Endothelial cell of umbilical vein (primary cell): ENCODE measurements around the gene LCP1. TPM values are rescaled to one million over a fixed set of nuclear protein-coding genes. Genes with fewer than 3 reads are reported as not detected.

Experiments
- BruUV-seq: library from RNA; stranded (reverse); fragments of 400-500 nt; replicated peaks from 2 replicates; lab custom pipeline; 2021; lab: Mats Ljungman, UMichigan
- CTCF ChIA-PET: fragments of 300-600, 350-600 bp; sonication (Branson Sonifier 250); formaldehyde crosslinking; loops from one replicate; lab custom pipeline; 2021; ENCODE audit warnings: antibody characterized with exemption, inconsistent platforms; lab: Charles Lee
- POLR2A ChIA-PET: fragments of 300-600, 350-600 bp; sonication (Branson Sonifier 250); formaldehyde crosslinking; loops from one replicate; lab custom pipeline; 2021; ENCODE audit warnings: antibody characterized with exemption, inconsistent platforms; lab: Charles Lee
- DNase-seq: peaks from one replicate; pipeline ENCODE4 v3.0.0-alpha.2; 2011; ENCODE audit warnings: low read depth, low spot score
- FAIRE-seq: peaks from 2 replicates; lab custom pipeline; 2011; peaks lifted over from hg19 to GRCh38; lab: Jason Lieb, UNC
- H2AFZ ChIP-seq: 2 replicates; pipeline ENCODE4 v1.6.0; 2012; ENCODE audit warnings: low read depth, low read length, control low read depth, inconsistent platforms
- H3K27ac ChIP-seq: 2 replicates; pipeline ENCODE4 v1.5.1; 2011; ENCODE audit warnings: low read depth, mild to moderate bottlenecking, control low read depth, low read length, moderate library complexity; ENCODE audit not compliant: insufficient read depth
- H3K27me3 ChIP-seq, 2 experiments: 2 replicates each; pipeline versions ENCODE4 v1.6.0 to v1.6.1; 2011; ENCODE audit warnings: low read length in 2 of 2, mixed read lengths in 1 of 2; ENCODE audit not compliant: control insufficient read depth in 2 of 2, insufficient read depth in 2 of 2
- H3K36me3 ChIP-seq, 2 experiments: 2 replicates in 1 of 2; 3 replicates in 1 of 2; pipeline ENCODE4 v1.5.1; 2011; ENCODE audit warnings: low read length in 2 of 2, mild to moderate bottlenecking in 1 of 2, moderate library complexity in 1 of 2; ENCODE audit not compliant: control insufficient read depth in 2 of 2, insufficient read depth in 2 of 2; ENCODE audit errors: extremely low read depth in 1 of 2
- H3K4me1 ChIP-seq: 3 replicates; pipeline ENCODE4 v1.5.1; 2011; ENCODE audit warnings: mild to moderate bottlenecking, low read length; ENCODE audit not compliant: control insufficient read depth, insufficient read depth; ENCODE audit errors: extremely low read depth
- H3K4me2 ChIP-seq: 2 replicates; pipeline ENCODE4 v1.6.1; 2011; ENCODE audit warnings: low read length, control low read depth, mixed read lengths; ENCODE audit not compliant: insufficient read depth
- H3K4me3 ChIP-seq, 3 experiments: fragments of 200-600 bp in 1 of 3; sonication (generic), shearing (Covaris generic) in 1 of 3; replicated peaks in 1 of 3; 2 replicates each; pipeline ENCODE4 v1.5.1; 2011 to 2016; ENCODE audit warnings: control low read depth in 3 of 3, low read length in 3 of 3, mild to moderate bottlenecking in 2 of 3, inconsistent platforms in 1 of 3, low read depth in 1 of 3, moderate library complexity in 1 of 3; ENCODE audit not compliant: insufficient read depth in 1 of 3
- H3K79me2 ChIP-seq: 2 replicates; pipeline ENCODE4 v1.6.0; 2012; ENCODE audit warnings: low read length, inconsistent platforms; ENCODE audit not compliant: control insufficient read depth, insufficient read depth
- H3K9ac ChIP-seq: replicated peaks from 2 replicates; pipeline ENCODE3; 2011; ENCODE audit warnings: low read length, control low read depth; ENCODE audit not compliant: insufficient read depth; ENCODE audit errors: extremely low read depth
- H3K9me1 ChIP-seq: replicated peaks from 3 replicates; pipeline ENCODE4 v1.6.0; 2011; ENCODE audit warnings: mild to moderate bottlenecking, low read length; ENCODE audit not compliant: control insufficient read depth, insufficient read depth; ENCODE audit errors: extremely low read depth
- H3K9me3 ChIP-seq: replicated peaks from 2 replicates; pipeline ENCODE4 v1.5.1; 2012; ENCODE audit warnings: low read length, inconsistent platforms; ENCODE audit not compliant: control insufficient read depth, insufficient read depth
- H4K20me1 ChIP-seq: replicated peaks from 2 replicates; pipeline ENCODE3; 2011; ENCODE audit warnings: mild to moderate bottlenecking, low read length; ENCODE audit not compliant: control insufficient read depth, insufficient read depth; ENCODE audit errors: extremely low read depth
- CTCF ChIP-seq, 2 donors: IDR thresholded peaks; 1 replicate in 1 of 2; 2 replicates in 1 of 2; pipeline ENCODE4 v1.5.1; 2011; ENCODE audit warnings: low read length in 2 of 2, mild to moderate bottlenecking in 2 of 2, moderate library complexity in 2 of 2, control low read depth in 1 of 2, inconsistent platforms in 1 of 2, low read depth in 1 of 2; ENCODE audit not compliant: insufficient read depth in 1 of 2; ENCODE audit errors: extremely low read depth in 1 of 2
- EZH2 ChIP-seq: IDR thresholded peaks from 2 replicates; pipeline ENCODE4 v1.6.1; 2012; ENCODE audit warnings: borderline replicate concordance, low read depth, mild to moderate bottlenecking, moderate library complexity, low read length, inconsistent platforms; ENCODE audit not compliant: severe bottlenecking
- FOS ChIP-seq: IDR thresholded peaks from 2 replicates; pipeline ENCODE4 v1.6.1; 2011; ENCODE audit warnings: mild to moderate bottlenecking, low read length, moderate library complexity, borderline replicate concordance; ENCODE audit not compliant: insufficient read depth
- GATA2 ChIP-seq: IDR thresholded peaks from 2 replicates; pipeline ENCODE4 v1.7.0; 2011; ENCODE audit warnings: low read depth, mild to moderate bottlenecking, moderate library complexity, mixed read lengths, low read length; ENCODE audit not compliant: insufficient read length, insufficient read depth
- MAX ChIP-seq: IDR thresholded peaks from 2 replicates; pipeline ENCODE4 v1.6.1; 2011; ENCODE audit not compliant: insufficient read depth, insufficient read length
- MYC ChIP-seq: IDR thresholded peaks from one replicate; pipeline ENCODE4 v1.6.1; 2011; ENCODE audit warnings: mild to moderate bottlenecking, low read depth, low read length
- POLR2A ChIP-seq: IDR thresholded peaks from 2 replicates; pipeline ENCODE4 v1.6.1; 2012; ENCODE audit warnings: low read depth, mild to moderate bottlenecking, control low read depth, low read length
- POLR2AphosphoS5 ChIP-seq: IDR thresholded peaks from 2 replicates; pipeline ENCODE4 v1.6.1; 2012; ENCODE audit warnings: low read depth, mild to moderate bottlenecking, control low read depth, low read length, moderate library complexity; ENCODE audit not compliant: insufficient read depth
- dilution Hi-C: fragments of 300-500 bp; cut with MboI; formaldehyde crosslinking; loops from one replicate; pipeline ENCODE4 v1.15.0; 2019; ENCODE audit warnings: low sequenced_read_pairs; ENCODE audit not compliant: extremely low pct_ligation_motif_present
- intact Hi-C: fragments of 100-400 bp; cut with micrococcal nuclease; formaldehyde crosslinking; loops from one replicate; pipeline ENCODE4 v1.10.0; 2022
- polyA plus RNA-seq, 4 experiments: library from polyadenylated mRNA; depleted of rRNA in 3 of 4; stranded (reverse) in 3 of 4; unstranded in 1 of 4; fragments of >200 nt; gene quantifications; 2 replicates each; pipeline versions ENCODE4 v1.2.1 to v1.2.3, GENCODE V29; 2011 to 2012; ENCODE audit warnings: missing spikeins in 1 of 4
- total RNA-seq: library from RNA; stranded (reverse); gene quantifications from 2 replicates; pipeline ENCODE4 v1.2.3, GENCODE V29; 2021

LCP1 gene
- total and polyA plus RNA-seq, 2 donors (not counting 3 experiments of a cell fraction or from before 2014, with no cell fraction given), result 0.18 to 0.38 TPM

GRCh38 chr13:46170268-46170667, 11.7 kb downstream of the LCP1 start:
- dilution Hi-C loops, result no loop called here
- intact Hi-C loops, result no loop called here

More at GRCh38 chr13:46170268-46170667, 11.7 kb downstream of the LCP1 start:
- no peak overlapping the region for H3K4me2 ChIP-seq
- TF ChIP-seq CTCF (IDR thresholded peaks at IDR 0.05; ENCODE audit: extremely low read depth in 1 of 2, insufficient read depth in 1 of 2, low read depth in 1 of 2, low read length in 2 of 2) (no peak), MAX (no peak), FOS (no peak), EZH2 (no peak), MYC (no peak), POLR2AphosphoS5 (no peak), GATA2 (no peak), POLR2A (no peak)
- no peak for DNase-seq
- no TSS peak for BruUV-seq
- H3K9ac ChIP-seq, result no peak overlapping the region
- peaks cover 11 to 28% of the 10 kb centered on the region in 2 experiments for H3K27me3 ChIP-seq
- ChIA-PET POLR2A (no interaction called here), CTCF (interaction anchor here (0.5 to 3.5 kb wide), 5 partner anchors 10 to 551 kb away, joined by 3 to 13 read pairs (median 5); no protein-coding TSS in a partner anchor)
- no peak for FAIRE-seq
- no peaks in the 10 kb centered on the region for H4K20me1 ChIP-seq
- H3K9me1 ChIP-seq, result no peaks in the 10 kb centered on the region
- H2AFZ ChIP-seq, result no peak overlapping the region
- H3K36me3 ChIP-seq, result no peaks in the 10 kb centered on the region
- H3K9me3 ChIP-seq, result no peaks in the 10 kb centered on the region
- no peaks in the 10 kb centered on the region for H3K79me2 ChIP-seq
- no peak overlapping the region for H3K27ac ChIP-seq
- no peaks in the 10 kb centered on the region for H3K4me1 ChIP-seq
- no peak overlapping the region for H3K4me3 ChIP-seq
